AG10803 (cell line): ENCODE results near the gene BRAT1.
A peak's percentile ranks its signal among the peaks of the same experiment; 100 is the strongest.

Experiments used
- DNase-seq: peaks from one replicate; pipeline ENCODE4 v3.0.0; 2010; ENCODE audit warnings: low read depth
- H3K4me3 ChIP-seq: 2 replicates; pipeline ENCODE4 v1.5.1; 2011; ENCODE audit warnings: mild to moderate bottlenecking, low read length, control low read depth
- CTCF ChIP-seq: conservative IDR thresholded peaks from 2 replicates; pipeline ENCODE4 v1.5.1; 2011; ENCODE audit warnings: mild to moderate bottlenecking, low read length, control low read depth, inconsistent platforms

BRAT1 gene

GRCh38 chr7:2583798-2584580 is 28.7 kb upstream of the BRAT1 start:
- H3K4me3 ChIP-seq: no peak overlapping the region
- TF ChIP-seq CTCF: no peak
- no peak for DNase-seq

- no peak overlapping the region for H3K4me3 ChIP-seq
- DNase-seq: no peak
- no peak for TF ChIP-seq CTCF
These were observed 26.8 kb upstream of the BRAT1 start for GRCh38 chr7:2582006-2582735.

GRCh38 chr7:2580636-2581035 is 25.3 kb upstream of the BRAT1 start:
- TF ChIP-seq CTCF: no peak
- H3K4me3 ChIP-seq: no peak overlapping the region
- DNase-seq: no peak

- no peak for TF ChIP-seq CTCF
- no peak for DNase-seq
- no peak overlapping the region for H3K4me3 ChIP-seq
These were observed 22.8 kb upstream of the BRAT1 start for GRCh38 chr7:2577914-2578680.

- no peak for TF ChIP-seq CTCF
- no peak for DNase-seq
- H3K4me3 ChIP-seq: no peak overlapping the region
These were observed 21.6 kb upstream of the BRAT1 start for GRCh38 chr7:2576742-2577491.

- no peak for TF ChIP-seq CTCF
- no peak overlapping the region for H3K4me3 ChIP-seq
- peak; percentile 70 for DNase-seq
These were observed 20.5 kb upstream of the BRAT1 start for GRCh38 chr7:2575733-2576340.
